ENCODE measurements around the gene HTRA3.

Gene HTRA3

GRCh38 chr4:8293131-8293975 is 23.8 kb downstream of the HTRA3 start:
- DNase-seq (ENCODE audit: low spot score) = no peak

GRCh38 chr4:8294036-8294435 is 24.5 kb downstream of the HTRA3 start:
- no peak for DNase-seq (ENCODE audit: low spot score)

GRCh38 chr4:8294775-8295174 is 25.2 kb downstream of the HTRA3 start:
- DNase-seq (ENCODE audit: low spot score) = no peak

- no peak for DNase-seq (ENCODE audit: low spot score)
Observed at GRCh38 chr4:8295471-8295870, 25.9 kb downstream of the HTRA3 start.

- DNase-seq (ENCODE audit: low spot score) = no peak
Observed at GRCh38 chr4:8296491-8296890, 26.9 kb downstream of the HTRA3 start.

- DNase-seq (ENCODE audit: low spot score) = no peak
Observed at GRCh38 chr4:8297141-8297601, 27.6 kb downstream of the HTRA3 start.

GRCh38 chr4:8297691-8298485 is 28.3 kb downstream of the HTRA3 start:
- DNase-seq (ENCODE audit: low spot score) = no peak

- no peak for DNase-seq (ENCODE audit: low spot score)
Observed at GRCh38 chr4:8300832-8301231, 31.3 kb downstream of the HTRA3 start.

GRCh38 chr4:8301851-8302730 is 32.5 kb downstream of the HTRA3 start:
- DNase-seq (ENCODE audit: low spot score) = no peak

GRCh38 chr4:8303081-8303480 is 33.5 kb downstream of the HTRA3 start:
- no peak for DNase-seq (ENCODE audit: low spot score)

GRCh38 chr4:8303485-8304281 is 34.1 kb downstream of the HTRA3 start:
- DNase-seq (ENCODE audit: low spot score) = no peak

- DNase-seq (ENCODE audit: low spot score) = no peak
Observed at GRCh38 chr4:8304827-8305695, 35.5 kb downstream of the HTRA3 start.

GRCh38 chr4:8305851-8306471 is 36.4 kb downstream of the HTRA3 start:
- no peak for DNase-seq (ENCODE audit: low spot score)

GRCh38 chr4:8306511-8307021 is 37.0 kb downstream of the HTRA3 start:
- DNase-seq (ENCODE audit: low spot score) = no peak

GRCh38 chr4:8307121-8307520 is 37.6 kb downstream of the HTRA3 start:
- no peak for DNase-seq (ENCODE audit: low spot score)

- DNase-seq (ENCODE audit: low spot score) = no peak
Observed at GRCh38 chr4:8307714-8308113, 38.2 kb downstream of the HTRA3 start.

- no peak for DNase-seq (ENCODE audit: low spot score)
Observed at GRCh38 chr4:8308144-8308543, 38.6 kb downstream of the HTRA3 start.

- DNase-seq (ENCODE audit: low spot score) = no peak
Observed at GRCh38 chr4:8308856-8309771, 39.6 kb downstream of the HTRA3 start.

GRCh38 chr4:8310306-8310705 is 40.8 kb downstream of the HTRA3 start:
- no peak for DNase-seq (ENCODE audit: low spot score)

Measured in HuH-7.5 (cell line).